Measurements from ENCODE around the gene LRBA. TPM values are rescaled to one million over a fixed set of nuclear protein-coding genes. Genes with fewer than 3 reads are reported as not detected.

The LRBA gene
- total RNA-seq, 1 donor from 2014 or later: 68.0 TPM

DNA sequence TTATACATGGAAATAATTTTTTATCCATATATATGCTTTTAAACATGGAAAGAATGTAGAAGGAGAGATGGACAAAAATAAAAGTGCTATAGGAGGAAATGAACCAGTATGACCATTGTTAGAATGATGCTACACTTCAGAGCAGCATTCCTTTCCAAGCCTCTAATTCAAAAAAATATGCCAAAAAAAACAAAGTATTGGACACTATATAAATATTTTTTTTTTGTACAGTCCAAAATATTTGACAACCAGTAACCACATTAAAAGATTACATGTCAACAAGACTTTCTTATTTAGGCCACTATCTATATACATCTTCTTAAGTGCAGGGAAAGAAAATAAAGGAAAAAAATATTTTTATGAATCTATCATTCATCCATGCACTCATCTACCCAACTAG is 198.6 kb downstream of the LRBA start:
- Histone ChIP-seq H3K36me3 (no peaks in the 10 kb centered on the region), H3K9me3 (no peaks in the 10 kb centered on the region), H3K27ac (no peak overlapping the region), H3K27me3 (no peaks in the 10 kb centered on the region), H3K4me1 (no peaks in the 10 kb centered on the region), H3K4me3 (no peak overlapping the region)
- intact Hi-C loops (cut with DNase I): no loop called here
- TF ChIP-seq POLR2A (IDR thresholded peaks at IDR 0.05) (no peak), POLR2AphosphoS5 (IDR thresholded peaks at IDR 0.05; ENCODE audit: insufficient read depth in 1 of 2, low read depth in 1 of 2) (no peak)
- TF ChIP-seq, protein P1, sequence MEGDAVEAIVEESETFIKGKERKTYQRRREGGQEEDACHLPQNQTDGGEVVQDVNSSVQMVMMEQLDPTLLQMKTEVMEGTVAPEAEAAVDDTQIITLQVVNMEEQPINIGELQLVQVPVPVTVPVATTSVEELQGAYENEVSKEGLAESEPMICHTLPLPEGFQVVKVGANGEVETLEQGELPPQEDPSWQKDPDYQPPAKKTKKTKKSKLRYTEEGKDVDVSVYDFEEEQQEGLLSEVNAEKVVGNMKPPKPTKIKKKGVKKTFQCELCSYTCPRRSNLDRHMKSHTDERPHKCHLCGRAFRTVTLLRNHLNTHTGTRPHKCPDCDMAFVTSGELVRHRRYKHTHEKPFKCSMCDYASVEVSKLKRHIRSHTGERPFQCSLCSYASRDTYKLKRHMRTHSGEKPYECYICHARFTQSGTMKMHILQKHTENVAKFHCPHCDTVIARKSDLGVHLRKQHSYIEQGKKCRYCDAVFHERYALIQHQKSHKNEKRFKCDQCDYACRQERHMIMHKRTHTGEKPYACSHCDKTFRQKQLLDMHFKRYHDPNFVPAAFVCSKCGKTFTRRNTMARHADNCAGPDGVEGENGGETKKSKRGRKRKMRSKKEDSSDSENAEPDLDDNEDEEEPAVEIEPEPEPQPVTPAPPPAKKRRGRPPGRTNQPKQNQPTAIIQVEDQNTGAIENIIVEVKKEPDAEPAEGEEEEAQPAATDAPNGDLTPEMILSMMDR (IDR thresholded peaks at IDR 0.05): no peak
- DNase-seq (ENCODE audit: extremely low spot score in 2 of 2): no peak

DNA sequence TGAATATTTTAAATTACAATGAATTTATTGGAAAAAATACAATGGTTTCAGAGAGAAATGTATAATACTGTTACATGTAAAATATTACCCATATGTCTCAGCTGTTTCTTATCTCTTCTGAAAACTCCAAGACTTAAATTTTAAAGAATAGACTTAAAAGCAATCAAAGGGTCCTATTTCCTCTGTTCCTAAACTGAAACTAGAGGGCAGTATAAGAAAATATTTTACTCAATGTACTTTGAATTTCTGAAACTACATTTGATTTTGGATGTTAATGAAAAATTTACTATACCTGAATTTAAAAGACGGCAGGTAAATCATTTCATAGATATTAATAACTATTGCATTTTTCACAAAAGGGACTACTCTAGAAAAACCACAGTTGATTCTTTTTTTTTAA is 200.2 kb downstream of the LRBA start:
- TF ChIP-seq POLR2A (IDR thresholded peaks at IDR 0.05): no peak
- TF ChIP-seq POLR2AphosphoS5 (IDR thresholded peaks at IDR 0.05; ENCODE audit: insufficient read depth in 1 of 2, low read depth in 1 of 2): no peak
- TF ChIP-seq, protein P1 (IDR thresholded peaks at IDR 0.05): no peak
- intact Hi-C loops (cut with DNase I): no loop called here
- H3K36me3 ChIP-seq: no peaks in the 10 kb centered on the region

DNA sequence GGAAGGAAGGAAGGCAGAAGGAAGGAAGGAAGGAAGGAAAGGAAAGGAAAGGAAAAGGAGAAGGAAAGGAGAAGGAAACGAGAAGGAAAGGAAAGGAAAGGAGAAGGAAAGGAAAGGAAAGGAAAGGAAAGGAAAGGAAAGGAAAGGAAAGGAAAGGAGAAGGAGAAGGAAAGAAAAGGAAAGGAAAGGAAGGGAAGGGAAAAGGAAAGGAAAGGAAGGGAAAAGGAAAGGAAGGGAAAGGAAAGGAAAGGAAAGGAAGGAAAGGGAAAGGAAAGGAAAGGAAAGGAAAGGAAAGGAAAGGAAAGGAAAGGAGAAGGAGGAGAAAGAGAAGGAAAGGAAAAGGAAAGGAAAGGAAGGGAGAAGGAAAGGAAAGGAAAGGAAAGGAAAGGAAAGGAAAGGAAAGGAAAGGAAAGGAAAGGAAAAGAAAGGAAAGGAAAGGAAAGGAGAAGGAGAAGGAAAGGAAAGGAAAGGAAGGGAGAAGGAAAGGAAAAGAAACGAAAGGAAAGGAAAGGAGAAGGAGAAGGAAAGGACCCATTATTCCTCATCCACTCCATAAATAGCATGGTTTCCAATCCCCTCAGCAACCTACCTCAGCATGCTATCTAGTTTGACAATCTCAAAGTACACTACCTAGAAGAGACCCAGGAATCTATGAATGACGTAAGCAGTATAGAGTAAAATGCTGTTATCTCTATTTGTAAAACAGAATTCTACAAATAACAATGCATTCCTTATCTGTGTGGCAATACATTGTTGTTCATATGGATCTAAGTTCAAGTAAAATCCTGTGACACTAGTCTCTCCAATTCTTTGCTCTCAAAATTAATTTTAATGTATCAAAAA is 209.7 kb downstream of the LRBA start:
- Histone ChIP-seq H3K4me1 (no peaks in the 10 kb centered on the region), H3K27me3 (no peaks in the 10 kb centered on the region), H3K27ac (no peak overlapping the region), H3K36me3 (no peaks in the 10 kb centered on the region), H3K9me3 (no peaks in the 10 kb centered on the region), H3K4me3 (no peak overlapping the region)
- no peak for TF ChIP-seq POLR2A (IDR thresholded peaks at IDR 0.05)
- no peak for TF ChIP-seq POLR2AphosphoS5 (IDR thresholded peaks at IDR 0.05; ENCODE audit: insufficient read depth in 1 of 2, low read depth in 1 of 2)
- TF ChIP-seq, protein P1 (IDR thresholded peaks at IDR 0.05): no peak
- no peak for DNase-seq (ENCODE audit: extremely low spot score in 2 of 2)
- intact Hi-C loops (cut with DNase I): no loop called here

More for the DNA sequence above, 200.2 kb downstream of the LRBA start:
- no peaks in the 10 kb centered on the region for H3K27me3 ChIP-seq
- no peaks in the 10 kb centered on the region for H3K9me3 ChIP-seq
- H3K27ac ChIP-seq: no peak overlapping the region
- H3K4me3 ChIP-seq: no peak overlapping the region
- no peaks in the 10 kb centered on the region for H3K4me1 ChIP-seq
- DNase-seq (ENCODE audit: extremely low spot score in 2 of 2): no peak

DNA sequence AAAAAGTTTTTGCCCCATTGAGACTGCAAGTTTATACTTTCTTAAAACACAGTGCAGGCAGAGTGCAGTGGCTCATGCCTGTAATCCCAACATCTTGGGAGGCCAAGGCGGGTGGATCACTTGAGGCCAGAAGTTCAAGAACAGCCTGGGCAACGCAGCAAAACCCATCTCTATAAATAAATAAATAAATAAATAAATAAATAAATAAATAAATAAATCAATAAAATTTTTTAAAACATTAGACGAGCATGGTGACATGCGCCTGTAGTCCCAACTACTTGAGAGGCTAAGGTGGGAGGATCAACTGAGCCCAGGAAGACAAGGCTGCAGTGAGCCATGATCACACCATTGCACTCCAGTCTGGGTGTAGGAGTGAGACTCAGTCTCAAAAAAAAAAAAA is 213.3 kb downstream of the LRBA start:
- DNase-seq (ENCODE audit: extremely low spot score in 2 of 2): no peak
- no peaks in the 10 kb centered on the region for H3K9me3 ChIP-seq
- no peak overlapping the region for H3K4me3 ChIP-seq
- H3K4me1 ChIP-seq: no peaks in the 10 kb centered on the region
- H3K27ac ChIP-seq: no peak overlapping the region
- TF ChIP-seq POLR2AphosphoS5 (IDR thresholded peaks at IDR 0.05; ENCODE audit: insufficient read depth in 1 of 2, low read depth in 1 of 2) (no peak), POLR2A (IDR thresholded peaks at IDR 0.05) (no peak)
- TF ChIP-seq, protein P1 (IDR thresholded peaks at IDR 0.05): no peak
- no peaks in the 10 kb centered on the region for H3K36me3 ChIP-seq
- intact Hi-C loops (cut with DNase I): no loop called here
- no peaks in the 10 kb centered on the region for H3K27me3 ChIP-seq

GRCh38 chr4:150799207-150799606 is 215.9 kb downstream of the LRBA start:
- no peaks in the 10 kb centered on the region for H3K27me3 ChIP-seq
- intact Hi-C loops (cut with DNase I): no loop called here

More at GRCh38 chr4:150799207-150799606, 215.9 kb downstream of the LRBA start:
- no peaks in the 10 kb centered on the region for H3K4me1 ChIP-seq
- H3K27ac ChIP-seq: no peak overlapping the region
- H3K36me3 ChIP-seq: no peaks in the 10 kb centered on the region
- TF ChIP-seq POLR2AphosphoS5 (IDR thresholded peaks at IDR 0.05; ENCODE audit: insufficient read depth in 1 of 2, low read depth in 1 of 2) (no peak), POLR2A (IDR thresholded peaks at IDR 0.05) (no peak)
- TF ChIP-seq, protein P1 (IDR thresholded peaks at IDR 0.05): no peak
- H3K9me3 ChIP-seq: no peaks in the 10 kb centered on the region
- DNase-seq (ENCODE audit: extremely low spot score in 2 of 2): no peak
- H3K4me3 ChIP-seq: no peak overlapping the region
